WTC11 (cell line): ENCODE results near the gene B4GALNT2. TPM values are rescaled to one million over a fixed set of nuclear protein-coding genes. Genes with fewer than 3 reads are reported as not detected.
"Not testable (repeated sequence)": the region's sequence is repeated elsewhere in the genome, so short reads cannot be mapped to it uniquely, and the experiment has no call there.

Experiments used
- ATAC-seq: fragments of 200-7000 bp; cut with Tn5 transposase; 2 replicates; pipeline ENCODE4 v1.10.0; 2021; ENCODE audit warnings: mild to moderate bottlenecking, moderate library complexity
- CTCF ChIA-PET: fragments of 300-600 bp; sonication (Branson Sonifier 250); formaldehyde crosslinking; loops from one replicate; lab custom pipeline; 2021; ENCODE audit warnings: antibody characterized with exemption; lab: Charles Lee
- POLR2A ChIA-PET: fragments of 350-600 bp; sonication (Branson Sonifier 250); formaldehyde crosslinking; loops from one replicate; lab custom pipeline; 2021; ENCODE audit warnings: antibody characterized with exemption; lab: Charles Lee
- DNase-seq: peaks from one replicate; pipeline ENCODE4 v3.0.0; 2021; ENCODE audit warnings: low spot score
- H3K27ac Mint-ChIP-seq: 2 replicates; pipeline ENCODE4 v1.8.0; 2021; ENCODE audit warnings: mixed read lengths
- H3K27me3 Mint-ChIP-seq: 2 replicates; pipeline ENCODE4 v1.8.0; 2021; ENCODE audit warnings: low read depth, mild to moderate bottlenecking, moderate library complexity, mixed read lengths
- H3K36me3 Mint-ChIP-seq: 2 replicates; pipeline ENCODE4 v1.8.0; 2021; ENCODE audit warnings: mixed read lengths
- H3K4me1 Mint-ChIP-seq: 2 replicates; pipeline ENCODE4 v1.8.0; 2022; ENCODE audit warnings: mixed read lengths
- H3K4me3 Mint-ChIP-seq: 2 replicates; pipeline ENCODE4 v1.8.0; 2021; ENCODE audit warnings: mild to moderate bottlenecking, moderate library complexity, mixed read lengths
- H3K9me3 Mint-ChIP-seq: 2 replicates; pipeline ENCODE4 v1.8.0; 2021; ENCODE audit warnings: mixed read lengths
- ATF2 ChIP-seq: sonication (generic); formaldehyde crosslinking; IDR thresholded peaks from 2 replicates; pipeline ENCODE4 v1.8.1; 2022; ENCODE audit warnings: low read depth, missing genetic modification reagents, borderline replicate concordance
- CBFB ChIP-seq: sonication (generic); formaldehyde crosslinking; IDR thresholded peaks from 2 replicates; pipeline ENCODE4 v1.8.1; 2022; ENCODE audit warnings: mild to moderate bottlenecking, low read depth, missing genetic modification reagents
- CREB1 ChIP-seq: sonication (generic); formaldehyde crosslinking; IDR thresholded peaks from 2 replicates; pipeline ENCODE4 v1.8.0; 2023; ENCODE audit warnings: mild to moderate bottlenecking, missing genetic modification reagents
- FOXP4 ChIP-seq: sonication (generic); formaldehyde crosslinking; IDR thresholded peaks from 2 replicates; pipeline ENCODE4 v1.8.0; 2022; ENCODE audit warnings: mild to moderate bottlenecking, missing genetic modification reagents
- HMGA2 ChIP-seq: fragments of 250-450 bp; sonication (Bioruptor Pico); IDR thresholded peaks from 2 replicates; pipeline ENCODE4 v1.4.0; 2021; ENCODE audit warnings: mild to moderate bottlenecking, moderate library complexity
- JAZF1 ChIP-seq: fragments of 250-450 bp; sonication (Bioruptor Pico); IDR thresholded peaks from 2 replicates; pipeline ENCODE4 v1.9.0; 2021; ENCODE audit warnings: moderate library complexity, mild to moderate bottlenecking, inconsistent platforms
- MLX ChIP-seq: sonication (generic); formaldehyde crosslinking; IDR thresholded peaks from 2 replicates; pipeline ENCODE4 v1.8.1; 2023; ENCODE audit warnings: mild to moderate bottlenecking, missing genetic modification reagents, moderate library complexity
- OVOL2 ChIP-seq: fragments of 250-450 bp; sonication (Bioruptor Pico); IDR thresholded peaks from 2 replicates; pipeline ENCODE4 v1.9.0; 2021; ENCODE audit warnings: mild to moderate bottlenecking, borderline replicate concordance
- PRRX2 ChIP-seq: fragments of 250-450 bp; sonication (Bioruptor Pico); IDR thresholded peaks from 2 replicates; pipeline ENCODE4 v1.8.0; 2021; ENCODE audit warnings: mild to moderate bottlenecking
- SMAD3 ChIP-seq: sonication (generic); formaldehyde crosslinking; IDR thresholded peaks from 2 replicates; pipeline ENCODE4 v1.8.0; 2022; ENCODE audit warnings: missing genetic modification reagents, mild to moderate bottlenecking, borderline replicate concordance
- ZBTB21 ChIP-seq: sonication (generic); formaldehyde crosslinking; IDR thresholded peaks from 2 replicates; pipeline ENCODE4 v1.8.1; 2023; ENCODE audit warnings: mild to moderate bottlenecking, missing genetic modification reagents, borderline replicate concordance
- ZNF138 ChIP-seq: sonication (generic); formaldehyde crosslinking; conservative IDR thresholded peaks from 2 replicates; pipeline ENCODE4 v1.8.1; 2022; ENCODE audit warnings: mild to moderate bottlenecking, moderate library complexity, missing genetic modification reagents
- ZNF263 ChIP-seq: sonication (generic); formaldehyde crosslinking; IDR thresholded peaks from 2 replicates; pipeline ENCODE4 v1.8.1; 2022; ENCODE audit warnings: low read depth, mild to moderate bottlenecking, moderate library complexity, missing genetic modification reagents
- ZNF317 ChIP-seq: sonication (generic); formaldehyde crosslinking; IDR thresholded peaks from 2 replicates; pipeline ENCODE4 v1.8.1; 2023; ENCODE audit warnings: low read depth, mild to moderate bottlenecking, moderate library complexity, missing genetic modification reagents, borderline replicate concordance
- ZNF396 ChIP-seq: fragments of 250-450 bp; sonication (Bioruptor Pico); IDR thresholded peaks from 2 replicates; pipeline ENCODE4 v1.8.0; 2021; ENCODE audit warnings: mild to moderate bottlenecking, moderate library complexity, borderline replicate concordance
- ZNF512 ChIP-seq: sonication (generic); formaldehyde crosslinking; IDR thresholded peaks from 2 replicates; pipeline ENCODE4 v1.8.1; 2022; ENCODE audit warnings: missing genetic modification reagents, borderline replicate concordance
- total RNA-seq: library from RNA; stranded (reverse); gene quantifications from 3 replicates; pipeline ENCODE4 v1.2.3, GENCODE V29; 2021
- TF ChIP-seq, protein P1 (sequence below): sonication (generic); formaldehyde crosslinking; IDR thresholded peaks from 2 replicates; pipeline ENCODE4 v1.8.1; 2023; ENCODE audit warnings: mild to moderate bottlenecking, missing genetic modification reagents
- TF ChIP-seq, protein P2 (sequence below): fragments of 250-450 bp; sonication (Bioruptor Pico); IDR thresholded peaks from 2 replicates; pipeline ENCODE4 v2.1.2; 2022; ENCODE audit warnings: mild to moderate bottlenecking, moderate library complexity

Gene B4GALNT2
- total RNA-seq, 1 experiment from 2014 or later: 0.04 TPM

- TF ChIP-seq OVOL2 (CRISPR knock-in tag) (no peak), JAZF1 (no peak), FOXP4 (CRISPR knock-in tag) (no peak), ZNF317 (CRISPR knock-in tag) (no peak), HMGA2 (CRISPR knock-in tag) (no peak), ZBTB21 (CRISPR knock-in tag) (no peak), ZNF396 (CRISPR knock-in tag) (no peak)
- TF ChIP-seq, protein P1, sequence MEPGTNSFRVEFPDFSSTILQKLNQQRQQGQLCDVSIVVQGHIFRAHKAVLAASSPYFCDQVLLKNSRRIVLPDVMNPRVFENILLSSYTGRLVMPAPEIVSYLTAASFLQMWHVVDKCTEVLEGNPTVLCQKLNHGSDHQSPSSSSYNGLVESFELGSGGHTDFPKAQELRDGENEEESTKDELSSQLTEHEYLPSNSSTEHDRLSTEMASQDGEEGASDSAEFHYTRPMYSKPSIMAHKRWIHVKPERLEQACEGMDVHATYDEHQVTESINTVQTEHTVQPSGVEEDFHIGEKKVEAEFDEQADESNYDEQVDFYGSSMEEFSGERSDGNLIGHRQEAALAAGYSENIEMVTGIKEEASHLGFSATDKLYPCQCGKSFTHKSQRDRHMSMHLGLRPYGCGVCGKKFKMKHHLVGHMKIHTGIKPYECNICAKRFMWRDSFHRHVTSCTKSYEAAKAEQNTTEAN (CRISPR knock-in tag): no peak
- TF ChIP-seq, protein P2, sequence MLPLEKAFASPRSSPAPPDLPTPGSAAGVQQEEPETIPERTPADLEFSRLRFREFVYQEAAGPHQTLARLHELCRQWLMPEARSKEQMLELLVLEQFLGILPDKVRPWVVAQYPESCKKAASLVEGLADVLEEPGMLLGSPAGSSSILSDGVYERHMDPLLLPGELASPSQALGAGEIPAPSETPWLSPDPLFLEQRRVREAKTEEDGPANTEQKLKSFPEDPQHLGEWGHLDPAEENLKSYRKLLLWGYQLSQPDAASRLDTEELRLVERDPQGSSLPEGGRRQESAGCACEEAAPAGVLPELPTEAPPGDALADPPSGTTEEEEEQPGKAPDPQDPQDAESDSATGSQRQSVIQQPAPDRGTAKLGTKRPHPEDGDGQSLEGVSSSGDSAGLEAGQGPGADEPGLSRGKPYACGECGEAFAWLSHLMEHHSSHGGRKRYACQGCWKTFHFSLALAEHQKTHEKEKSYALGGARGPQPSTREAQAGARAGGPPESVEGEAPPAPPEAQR (CRISPR knock-in tag): no peak
- ATAC-seq (peak; percentile 62), DNase-seq (no peak)
- CTCF ChIA-PET: no interaction called here
- H3K27me3 Mint-ChIP-seq: peaks cover 82% of the 10 kb centered on the region
- POLR2A ChIA-PET: no interaction called here
- H3K36me3 Mint-ChIP-seq: peaks cover 29% of the 10 kb centered on the region
- H3K4me3 Mint-ChIP-seq: peak overlapping the region; percentile 68
- 0 out of 2 replicates have a peak, but pooled peaks cover 2% of the 10 kb centered on the region for H3K4me1 Mint-ChIP-seq
- peaks cover 35% of the 10 kb centered on the region for H3K9me3 Mint-ChIP-seq
- H3K27ac Mint-ChIP-seq: no peak overlapping the region
Observed at GRCh38 chr17:49132317-49132698, 261 bp upstream of the B4GALNT2 start.

- DNase-seq: no peak
- TF ChIP-seq SMAD3 (CRISPR knock-in tag): no peak
- TF ChIP-seq ZNF263 (CRISPR knock-in tag): no peak
- TF ChIP-seq PRRX2 (CRISPR knock-in tag): no peak
- TF ChIP-seq MLX (CRISPR knock-in tag): no peak
- TF ChIP-seq ZBTB21 (CRISPR knock-in tag): no peak
- TF ChIP-seq ATF2 (CRISPR knock-in tag): no peak
- TF ChIP-seq CBFB (CRISPR knock-in tag): no peak
- TF ChIP-seq ZNF512 (CRISPR knock-in tag): no peak
- no peak for TF ChIP-seq ZNF138 (CRISPR knock-in tag)
- no peak for TF ChIP-seq CREB1
- TF ChIP-seq, protein P2 (CRISPR knock-in tag): no peak
- POLR2A ChIA-PET: no interaction called here
- Mint-ChIP-seq H3K4me3 (no peak overlapping the region), H3K36me3 (no peaks in the 10 kb centered on the region), H3K27me3 (peaks cover 42% of the 10 kb centered on the region), H3K27ac (no peak overlapping the region), H3K4me1 (0 out of 2 replicates have a peak, but pooled peaks cover 2% of the 10 kb centered on the region), H3K9me3 (no peaks in the 10 kb centered on the region)
- ATAC-seq: no peak
- CTCF ChIA-PET: no interaction called here
Observed at GRCh38 chr17:49136335-49136734, 3.8 kb downstream of the B4GALNT2 start.

GRCh38 chr17:49145654-49146053 lies 13.1 kb downstream of the B4GALNT2 start:
- H3K4me1 Mint-ChIP-seq, H3K9me3 Mint-ChIP-seq, DNase-seq, H3K4me3 Mint-ChIP-seq, H3K27me3 Mint-ChIP-seq, POLR2A ChIA-PET, ATAC-seq, H3K27ac Mint-ChIP-seq, H3K36me3 Mint-ChIP-seq, CTCF ChIA-PET: not testable (repeated sequence)
